ENCODE data around the gene MPHOSPH6. TPM values are rescaled to one million over a fixed set of nuclear protein-coding genes. Genes with fewer than 3 reads are reported as not detected.

The MPHOSPH6 gene
- total and polyA plus RNA-seq, 2 donors, result 26.1 to 38.8 TPM

GRCh38 chr16:82157534-82157812 is 12.6 kb downstream of the MPHOSPH6 start:
- no peaks in the 10 kb centered on the region for H3K4me1 ChIP-seq (ENCODE audit: control insufficient read depth in 2 of 2, insufficient read depth in 2 of 2, low read length in 2 of 2)
- DNase-seq (ENCODE audit: low read depth in 6 of 9, low spot score in 9 of 9), result no peak
- peaks cover 18 to 19% of the 10 kb centered on the region in 2 donors for H3K36me3 ChIP-seq (ENCODE audit: control insufficient read depth in 2 of 2, insufficient read depth in 2 of 2, low read length in 1 of 2)
- 93% methylated on average over 2 of the region's 2 CpGs for WGBS
- H3K27me3 ChIP-seq (ENCODE audit: control insufficient read depth in 2 of 2, insufficient read depth in 1 of 2, low read length in 1 of 2), result no peaks in the 10 kb centered on the region
- no peaks in the 10 kb centered on the region for H3K9me3 ChIP-seq (ENCODE audit: control insufficient read depth in 2 of 2, insufficient read depth in 1 of 2, low read length in 1 of 2)
- H3K27ac ChIP-seq (ENCODE audit: low read depth in 1 of 2, low read length in 1 of 2), result no peak overlapping the region
- H3K4me3 ChIP-seq (ENCODE audit: low read length in 2 of 2), result no peak overlapping the region

DNA sequence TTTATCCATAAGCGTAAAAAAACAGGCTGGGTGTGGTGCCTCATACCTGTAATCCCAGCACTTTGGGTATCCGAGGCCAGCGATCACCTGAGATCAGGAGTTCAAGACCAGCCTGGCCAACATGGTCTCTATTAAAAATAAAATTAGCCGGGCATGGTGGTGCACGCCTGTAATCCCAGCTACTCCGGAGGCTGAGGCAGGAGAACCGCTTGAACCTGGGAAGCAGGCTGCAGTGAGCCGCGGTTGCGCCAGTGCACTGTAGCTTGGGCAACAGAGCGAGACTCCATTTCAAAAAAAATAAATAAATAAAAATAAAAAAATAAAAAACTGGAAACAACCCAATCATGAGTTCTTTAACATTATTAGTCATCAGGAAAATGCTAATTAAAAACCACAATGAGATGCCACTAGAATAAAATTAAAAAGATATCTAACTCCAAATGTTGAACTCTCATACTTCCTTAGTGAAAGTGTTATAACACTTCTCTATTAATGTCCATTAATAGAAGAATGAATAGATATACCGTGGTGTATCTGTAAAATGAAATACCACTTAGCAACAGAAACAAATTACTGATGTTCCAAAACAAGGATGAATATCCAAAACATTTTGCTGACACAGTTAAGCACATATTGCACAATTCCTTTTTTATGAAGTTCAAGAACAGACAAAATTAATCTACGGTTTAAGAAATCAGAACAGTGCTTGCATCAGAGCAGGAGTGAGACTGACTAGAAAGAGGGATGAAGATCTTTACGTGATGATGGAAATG is 13.1 kb downstream of the MPHOSPH6 start:
- 97% methylated on average over 14 of the region's 14 CpGs for WGBS
- H3K4me3 ChIP-seq (ENCODE audit: low read length in 2 of 2), result no peak overlapping the region
- no peaks in the 10 kb centered on the region for H3K4me1 ChIP-seq (ENCODE audit: control insufficient read depth in 2 of 2, insufficient read depth in 2 of 2, low read length in 2 of 2)
- no peak for DNase-seq (ENCODE audit: low read depth in 6 of 9, low spot score in 9 of 9)
- no peak overlapping the region for H3K27ac ChIP-seq (ENCODE audit: low read depth in 1 of 2, low read length in 1 of 2)
- no peaks in the 10 kb centered on the region for H3K9me3 ChIP-seq (ENCODE audit: control insufficient read depth in 2 of 2, insufficient read depth in 1 of 2, low read length in 1 of 2)
- no peaks in the 10 kb centered on the region for H3K27me3 ChIP-seq (ENCODE audit: control insufficient read depth in 2 of 2, insufficient read depth in 1 of 2, low read length in 1 of 2)
- H3K36me3 ChIP-seq (ENCODE audit: control insufficient read depth in 2 of 2, insufficient read depth in 2 of 2, low read length in 1 of 2), result peaks cover 13 to 14% of the 10 kb centered on the region in 2 donors

GRCh38 chr16:82152641-82153112 is 17.3 kb downstream of the MPHOSPH6 start:
- 78% methylated on average over 8 of the region's 8 CpGs for WGBS
- H3K4me1 ChIP-seq (ENCODE audit: control insufficient read depth in 2 of 2, insufficient read depth in 2 of 2, low read length in 2 of 2), result no peaks in the 10 kb centered on the region
- no peak overlapping the region for H3K4me3 ChIP-seq (ENCODE audit: low read length in 2 of 2)
- H3K9me3 ChIP-seq (ENCODE audit: control insufficient read depth in 2 of 2, insufficient read depth in 1 of 2, low read length in 1 of 2), result no peaks in the 10 kb centered on the region
- no peak overlapping the region for H3K27ac ChIP-seq (ENCODE audit: low read depth in 1 of 2, low read length in 1 of 2)
- peaks cover 3 to 5% of the 10 kb centered on the region in 2 donors for H3K36me3 ChIP-seq (ENCODE audit: control insufficient read depth in 2 of 2, insufficient read depth in 2 of 2, low read length in 1 of 2)
- DNase-seq (ENCODE audit: low read depth in 6 of 9, low spot score in 9 of 9), result no peak
- H3K27me3 ChIP-seq (ENCODE audit: control insufficient read depth in 2 of 2, insufficient read depth in 1 of 2, low read length in 1 of 2), result no peaks in the 10 kb centered on the region

DNA sequence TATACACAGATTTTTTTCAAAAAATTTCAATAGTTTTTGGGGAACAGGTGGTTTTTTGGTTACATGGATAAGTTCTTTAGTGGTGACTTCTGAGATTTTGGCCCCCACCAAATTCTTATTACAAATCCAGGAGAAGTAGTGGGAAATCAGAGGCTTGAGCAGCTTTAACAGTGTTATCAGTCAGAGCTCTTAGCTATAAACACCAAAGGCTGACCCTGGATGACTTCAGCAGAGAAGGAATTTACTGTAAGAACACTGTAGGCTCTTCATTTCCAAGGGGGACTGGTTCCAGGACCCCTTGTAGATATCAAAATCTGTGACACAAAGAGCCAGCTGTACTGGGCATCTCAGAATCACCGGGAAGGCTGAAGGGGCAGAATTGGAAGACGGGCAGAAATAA is 17.8 kb downstream of the MPHOSPH6 start:
- Histone ChIP-seq H3K9me3 (ENCODE audit: control insufficient read depth in 2 of 2, insufficient read depth in 1 of 2, low read length in 1 of 2) (no peaks in the 10 kb centered on the region), H3K27me3 (ENCODE audit: control insufficient read depth in 2 of 2, insufficient read depth in 1 of 2, low read length in 1 of 2) (no peaks in the 10 kb centered on the region), H3K4me3 (ENCODE audit: low read length in 2 of 2) (no peak overlapping the region), H3K4me1 (ENCODE audit: control insufficient read depth in 2 of 2, insufficient read depth in 2 of 2, low read length in 2 of 2) (no peaks in the 10 kb centered on the region), H3K36me3 (ENCODE audit: control insufficient read depth in 2 of 2, insufficient read depth in 2 of 2, low read length in 1 of 2) (peaks cover 6 to 8% of the 10 kb centered on the region in 2 donors), H3K27ac (ENCODE audit: low read depth in 1 of 2, low read length in 1 of 2) (no peak overlapping the region)
- 83% methylated on average over 2 of the region's 2 CpGs for WGBS
- no peak for DNase-seq (ENCODE audit: low read depth in 6 of 9, low spot score in 9 of 9)

GRCh38 chr16:82150549-82150948 is 19.5 kb downstream of the MPHOSPH6 start:
- no peaks in the 10 kb centered on the region for H3K27me3 ChIP-seq (ENCODE audit: control insufficient read depth in 2 of 2, insufficient read depth in 1 of 2, low read length in 1 of 2)
- no peaks in the 10 kb centered on the region for H3K9me3 ChIP-seq (ENCODE audit: control insufficient read depth in 2 of 2, insufficient read depth in 1 of 2, low read length in 1 of 2)
- no peaks in the 10 kb centered on the region for H3K4me1 ChIP-seq (ENCODE audit: control insufficient read depth in 2 of 2, insufficient read depth in 2 of 2, low read length in 2 of 2)
- H3K4me3 ChIP-seq (ENCODE audit: low read length in 2 of 2), result no peak overlapping the region
- 94% methylated on average over 1 of the region's 1 CpG for WGBS
- peaks cover 9 to 11% of the 10 kb centered on the region in 2 donors for H3K36me3 ChIP-seq (ENCODE audit: control insufficient read depth in 2 of 2, insufficient read depth in 2 of 2, low read length in 1 of 2)
- no peak overlapping the region for H3K27ac ChIP-seq (ENCODE audit: low read depth in 1 of 2, low read length in 1 of 2)
- DNase-seq (ENCODE audit: low read depth in 6 of 9, low spot score in 9 of 9), result no peak

- DNase-seq (ENCODE audit: low read depth in 6 of 9, low spot score in 9 of 9), result no peak
- H3K9me3 ChIP-seq (ENCODE audit: control insufficient read depth in 2 of 2, insufficient read depth in 1 of 2, low read length in 1 of 2), result no peaks in the 10 kb centered on the region
- no peak overlapping the region for H3K27ac ChIP-seq (ENCODE audit: low read depth in 1 of 2, low read length in 1 of 2)
- peaks cover 9 to 11% of the 10 kb centered on the region in 2 donors for H3K36me3 ChIP-seq (ENCODE audit: control insufficient read depth in 2 of 2, insufficient read depth in 2 of 2, low read length in 1 of 2)
- H3K4me1 ChIP-seq (ENCODE audit: control insufficient read depth in 2 of 2, insufficient read depth in 2 of 2, low read length in 2 of 2), result no peaks in the 10 kb centered on the region
- 94% methylated on average over 2 of the region's 2 CpGs for WGBS
- H3K4me3 ChIP-seq (ENCODE audit: low read length in 2 of 2), result no peak overlapping the region
- H3K27me3 ChIP-seq (ENCODE audit: control insufficient read depth in 2 of 2, insufficient read depth in 1 of 2, low read length in 1 of 2), result no peaks in the 10 kb centered on the region
Observed at GRCh38 chr16:82149536-82149935, 20.5 kb downstream of the MPHOSPH6 start.

DNA sequence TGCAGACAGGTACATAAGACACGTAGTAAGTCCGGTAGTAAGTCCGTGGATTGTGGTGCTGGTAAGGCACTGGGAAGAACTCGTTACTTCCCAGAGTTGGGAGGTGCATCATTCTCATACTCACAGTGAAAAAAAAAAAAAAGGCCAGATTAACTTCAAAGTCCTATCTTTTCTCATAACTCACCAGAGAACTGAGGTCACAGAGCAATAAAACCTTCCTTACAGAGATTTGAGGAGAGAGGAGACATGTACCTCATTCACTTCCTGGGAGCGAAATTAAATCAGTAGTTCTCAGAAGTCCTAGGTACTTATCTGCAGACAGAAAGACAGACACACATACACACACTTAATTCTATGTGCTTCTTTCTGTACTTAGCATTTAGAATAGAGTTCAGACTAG is 22.5 kb downstream of the MPHOSPH6 start:
- no peaks in the 10 kb centered on the region for H3K4me1 ChIP-seq (ENCODE audit: control insufficient read depth in 2 of 2, insufficient read depth in 2 of 2, low read length in 2 of 2)
- no peak overlapping the region for H3K4me3 ChIP-seq (ENCODE audit: low read length in 2 of 2)
- H3K27ac ChIP-seq (ENCODE audit: low read depth in 1 of 2, low read length in 1 of 2), result no peak overlapping the region
- DNase-seq (ENCODE audit: low read depth in 6 of 9, low spot score in 9 of 9), result no peak
- no peaks in the 10 kb centered on the region for H3K9me3 ChIP-seq (ENCODE audit: control insufficient read depth in 2 of 2, insufficient read depth in 1 of 2, low read length in 1 of 2)
- H3K36me3 ChIP-seq (ENCODE audit: control insufficient read depth in 2 of 2, insufficient read depth in 2 of 2, low read length in 1 of 2), result peaks cover 9% of the 10 kb centered on the region in 2 donors
- WGBS, result 98% methylated on average over 5 of the region's 5 CpGs
- H3K27me3 ChIP-seq (ENCODE audit: control insufficient read depth in 2 of 2, insufficient read depth in 1 of 2, low read length in 1 of 2), result no peaks in the 10 kb centered on the region

DNA sequence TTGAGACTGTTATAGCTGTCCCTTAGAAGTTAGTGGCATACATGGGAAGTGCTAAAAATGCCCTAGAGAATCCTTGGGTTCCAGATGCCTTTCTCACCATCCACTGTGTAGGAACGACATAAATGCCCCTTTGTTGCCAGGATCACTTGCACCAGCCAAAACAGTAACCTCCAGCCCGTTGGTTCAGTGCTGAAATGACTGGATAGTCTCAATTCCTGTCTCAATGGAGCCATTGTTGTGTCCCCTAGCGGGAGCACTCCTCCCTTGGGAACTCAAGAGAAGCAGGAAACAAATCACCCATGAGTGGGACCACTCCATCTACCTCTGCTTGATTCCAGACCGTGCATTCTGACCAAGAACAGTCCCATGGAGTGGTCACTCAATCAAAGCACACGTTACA is 23.1 kb downstream of the MPHOSPH6 start:
- WGBS, result 96% methylated on average over 5 of the region's 5 CpGs
- no peak overlapping the region for H3K4me3 ChIP-seq (ENCODE audit: low read length in 2 of 2)
- peaks cover 9% of the 10 kb centered on the region in 2 donors for H3K36me3 ChIP-seq (ENCODE audit: control insufficient read depth in 2 of 2, insufficient read depth in 2 of 2, low read length in 1 of 2)
- no peak overlapping the region for H3K27ac ChIP-seq (ENCODE audit: low read depth in 1 of 2, low read length in 1 of 2)
- DNase-seq (ENCODE audit: low read depth in 6 of 9, low spot score in 9 of 9), result no peak
- H3K27me3 ChIP-seq (ENCODE audit: control insufficient read depth in 2 of 2, insufficient read depth in 1 of 2, low read length in 1 of 2), result no peaks in the 10 kb centered on the region
- H3K4me1 ChIP-seq (ENCODE audit: control insufficient read depth in 2 of 2, insufficient read depth in 2 of 2, low read length in 2 of 2), result no peaks in the 10 kb centered on the region
- H3K9me3 ChIP-seq (ENCODE audit: control insufficient read depth in 2 of 2, insufficient read depth in 1 of 2, low read length in 1 of 2), result no peaks in the 10 kb centered on the region

DNA sequence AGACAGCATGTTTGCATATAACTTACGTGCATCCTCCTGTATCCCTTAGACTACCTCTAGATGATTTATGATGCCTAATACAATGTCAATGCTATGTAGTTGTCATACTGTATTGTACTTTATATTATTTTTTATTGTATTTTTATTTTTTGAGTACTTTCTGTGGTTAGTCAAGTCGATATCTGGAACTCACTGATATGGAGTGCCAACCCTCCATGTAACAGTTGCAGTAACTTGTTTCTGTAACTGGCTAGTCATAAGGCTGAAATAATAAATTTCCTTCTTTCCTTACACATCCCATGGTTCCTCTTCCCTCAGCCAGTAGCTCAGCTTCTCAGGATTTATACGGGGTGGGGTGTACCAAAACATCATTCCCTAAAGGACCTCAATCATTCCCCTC is 23.5 kb downstream of the MPHOSPH6 start:
- DNase-seq (ENCODE audit: low read depth in 6 of 9, low spot score in 9 of 9), result no peak
- no peaks in the 10 kb centered on the region for H3K4me1 ChIP-seq (ENCODE audit: control insufficient read depth in 2 of 2, insufficient read depth in 2 of 2, low read length in 2 of 2)
- H3K27me3 ChIP-seq (ENCODE audit: control insufficient read depth in 2 of 2, insufficient read depth in 1 of 2, low read length in 1 of 2), result no peaks in the 10 kb centered on the region
- H3K36me3 ChIP-seq (ENCODE audit: control insufficient read depth in 2 of 2, insufficient read depth in 2 of 2, low read length in 1 of 2), result peaks cover 9% of the 10 kb centered on the region in 2 donors
- 65% methylated on average over 3 of the region's 3 CpGs for WGBS
- no peak overlapping the region for H3K27ac ChIP-seq (ENCODE audit: low read depth in 1 of 2, low read length in 1 of 2)
- H3K4me3 ChIP-seq (ENCODE audit: low read length in 2 of 2), result no peak overlapping the region
- H3K9me3 ChIP-seq (ENCODE audit: control insufficient read depth in 2 of 2, insufficient read depth in 1 of 2, low read length in 1 of 2), result no peaks in the 10 kb centered on the region

Data from thymus (tissue), 11 donors.